Endodermal cell (in vitro differentiated cells): ENCODE data around the gene TEX14. TPM values are rescaled to one million over a fixed set of nuclear protein-coding genes. Genes with fewer than 3 reads are reported as not detected.
"Not testable (repeated sequence)": the region's sequence is repeated elsewhere in the genome, so short reads cannot be mapped to it uniquely, and the experiment has no call there.

ENCODE experiments used
- DNase-seq: peaks from one replicate; pipeline ENCODE4 v3.0.0-alpha.2; 2017
- H3K27ac ChIP-seq: 2 replicates; pipeline ENCODE4 v1.5.1; 2013; ENCODE audit warnings: mild to moderate bottlenecking, low read depth, low read length, moderate library complexity
- H3K27me3 ChIP-seq: 2 replicates; pipeline ENCODE4 v1.6.1; 2013; ENCODE audit warnings: mild to moderate bottlenecking, low read length, moderate library complexity; ENCODE audit not compliant: insufficient read depth, control insufficient read depth, poor library complexity, severe bottlenecking
- H3K36me3 ChIP-seq: 2 replicates; pipeline ENCODE4 v1.7.0; 2013; ENCODE audit warnings: mild to moderate bottlenecking, low read length, moderate library complexity; ENCODE audit not compliant: control insufficient read depth, insufficient read depth
- H3K4me1 ChIP-seq: one replicate; pipeline ENCODE4 v1.7.0; 2013; ENCODE audit warnings: low read length; ENCODE audit not compliant: control insufficient read depth, insufficient read depth
- H3K4me3 ChIP-seq: 2 replicates; pipeline ENCODE4 v1.5.1; 2013; ENCODE audit warnings: mild to moderate bottlenecking, low read length, moderate library complexity
- H3K9ac ChIP-seq: 2 replicates; pipeline ENCODE4 v1.6.1; 2013; ENCODE audit warnings: mild to moderate bottlenecking, low read length, moderate library complexity; ENCODE audit not compliant: poor library complexity, severe bottlenecking; ENCODE audit errors: extremely low read depth
- H3K9me3 ChIP-seq: 2 replicates; pipeline ENCODE4 v1.6.1; 2013; ENCODE audit warnings: mild to moderate bottlenecking, low read length, moderate library complexity; ENCODE audit not compliant: control insufficient read depth
- H3K27ac Mint-ChIP-seq: 2 replicates; pipeline ENCODE4 v1.8.0; 2020; ENCODE audit warnings: mixed read lengths
- H3K27me3 Mint-ChIP-seq: 2 replicates; pipeline ENCODE4 v1.8.0; 2021; ENCODE audit warnings: mild to moderate bottlenecking, mixed read lengths; ENCODE audit not compliant: insufficient read depth
- H3K36me3 Mint-ChIP-seq: 2 replicates; pipeline ENCODE4 v1.8.0; 2020; ENCODE audit warnings: low read depth, mixed read lengths
- H3K4me1 Mint-ChIP-seq: 2 replicates; pipeline ENCODE4 v1.8.0; 2020; ENCODE audit warnings: mixed read lengths
- H3K4me3 Mint-ChIP-seq: 2 replicates; pipeline ENCODE4 v1.8.0; 2020; ENCODE audit warnings: mild to moderate bottlenecking, moderate library complexity, mixed read lengths
- H3K9me3 Mint-ChIP-seq: 2 replicates; pipeline ENCODE4 v1.8.0; 2020; ENCODE audit warnings: mild to moderate bottlenecking, mixed read lengths
- WGBS, 2 experiments: methylation state at CpG; one replicate each; pipeline versions ENCODE4 v1.1.5 to v1.1.7; 2013; ENCODE audit warnings: missing lambda C conversion rate in 2 of 2, mixed read lengths in 1 of 2; ENCODE audit not compliant: insufficient coverage in 1 of 2, insufficient read length in 1 of 2; 5-methylcytosine and 5-hydroxymethylcytosine counted together
- total RNA-seq, 2 donors: library from RNA; stranded (reverse); fragmentation: NEBNext Ultra II Directional in 1 of 2; extraction: Animal tissue kit (Norgen Biotek cat#: 25700) in 1 of 2; gene quantifications; 2 replicates in 1 of 2; 3 replicates in 1 of 2; pipeline ENCODE4 v1.2.1, GENCODE V29; 2021
- TF ChIP-seq, protein P1 (sequence below): fragments of 200-600 bp; sonication (generic); conservative IDR thresholded peaks from 2 replicates; pipeline ENCODE4 v1.5.0; 2021; ENCODE audit warnings: antibody characterized with exemption, mild to moderate bottlenecking

Gene TEX14
- total RNA-seq, 2 donors from 2014 or later = 0.09 to 0.18 TPM

DNA sequence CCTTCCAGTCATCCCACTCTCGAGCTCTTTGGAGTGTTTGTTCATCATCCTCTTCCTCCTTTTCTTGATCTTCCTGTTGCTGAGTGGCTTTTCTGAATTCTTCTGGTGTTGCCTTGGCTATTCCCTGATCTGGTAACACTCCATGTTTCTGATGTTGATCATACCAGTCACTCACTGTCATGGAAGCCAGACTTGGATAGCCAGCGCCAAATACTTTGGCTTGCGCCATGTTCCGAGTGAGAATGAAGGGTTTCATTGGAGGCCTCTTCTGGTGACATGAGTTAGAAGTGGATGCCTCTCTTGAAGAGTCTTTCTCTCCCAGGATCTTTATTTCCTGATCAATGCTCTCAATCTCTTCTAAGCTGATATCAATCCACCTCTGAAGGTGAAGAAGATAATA, 31.2 kb downstream of the TEX14 start:
- H3K4me3 Mint-ChIP-seq = peak overlapping the region; percentile 2
- Histone ChIP-seq H3K4me3 (no peak overlapping the region), H3K27me3 (no peaks in the 10 kb centered on the region), H3K27ac (no peak overlapping the region), H3K9ac (no peak overlapping the region), H3K4me1 (no peaks in the 10 kb centered on the region), H3K36me3 (no peaks in the 10 kb centered on the region), H3K9me3 (no peaks in the 10 kb centered on the region)
- H3K36me3 Mint-ChIP-seq = no peaks in the 10 kb centered on the region
- no peak overlapping the region for H3K27ac Mint-ChIP-seq
- TF ChIP-seq, protein P1, sequence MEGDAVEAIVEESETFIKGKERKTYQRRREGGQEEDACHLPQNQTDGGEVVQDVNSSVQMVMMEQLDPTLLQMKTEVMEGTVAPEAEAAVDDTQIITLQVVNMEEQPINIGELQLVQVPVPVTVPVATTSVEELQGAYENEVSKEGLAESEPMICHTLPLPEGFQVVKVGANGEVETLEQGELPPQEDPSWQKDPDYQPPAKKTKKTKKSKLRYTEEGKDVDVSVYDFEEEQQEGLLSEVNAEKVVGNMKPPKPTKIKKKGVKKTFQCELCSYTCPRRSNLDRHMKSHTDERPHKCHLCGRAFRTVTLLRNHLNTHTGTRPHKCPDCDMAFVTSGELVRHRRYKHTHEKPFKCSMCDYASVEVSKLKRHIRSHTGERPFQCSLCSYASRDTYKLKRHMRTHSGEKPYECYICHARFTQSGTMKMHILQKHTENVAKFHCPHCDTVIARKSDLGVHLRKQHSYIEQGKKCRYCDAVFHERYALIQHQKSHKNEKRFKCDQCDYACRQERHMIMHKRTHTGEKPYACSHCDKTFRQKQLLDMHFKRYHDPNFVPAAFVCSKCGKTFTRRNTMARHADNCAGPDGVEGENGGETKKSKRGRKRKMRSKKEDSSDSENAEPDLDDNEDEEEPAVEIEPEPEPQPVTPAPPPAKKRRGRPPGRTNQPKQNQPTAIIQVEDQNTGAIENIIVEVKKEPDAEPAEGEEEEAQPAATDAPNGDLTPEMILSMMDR = no peak
- peaks cover 4% of the 10 kb centered on the region for H3K4me1 Mint-ChIP-seq
- no peak for DNase-seq
- H3K27me3 Mint-ChIP-seq = no peaks in the 10 kb centered on the region
- 93 to 100% methylated on average over 3 to 4 of the region's 4 CpGs for WGBS, 2 experiments
- peaks cover 3% of the 10 kb centered on the region for H3K9me3 Mint-ChIP-seq

DNA sequence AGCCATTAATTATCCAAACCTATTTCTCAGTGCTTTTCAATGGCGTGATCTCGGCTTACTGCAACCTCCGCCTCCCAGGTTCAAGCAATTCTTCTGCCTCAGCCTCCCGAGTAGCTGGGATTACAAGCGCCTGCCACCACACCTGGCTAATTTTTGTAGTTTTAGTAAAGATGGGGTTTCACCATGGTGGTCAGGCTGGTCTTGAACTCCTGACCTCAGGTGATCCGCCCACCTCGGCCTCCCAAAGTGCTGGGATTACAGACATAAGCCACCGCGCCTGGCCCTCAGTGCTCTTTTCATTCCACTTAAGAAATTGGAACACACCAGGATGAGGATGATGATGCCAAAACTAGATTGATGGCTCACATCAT, 32.1 kb downstream of the TEX14 start:
- Histone ChIP-seq H3K9ac (peak overlapping the region; percentile 98), H3K4me3 (peak overlapping the region; percentile 74)
- not testable (repeated sequence) for H3K36me3 ChIP-seq, H3K27me3 Mint-ChIP-seq, H3K36me3 Mint-ChIP-seq, H3K27me3 ChIP-seq, H3K9me3 ChIP-seq, H3K27ac ChIP-seq, H3K4me1 Mint-ChIP-seq, H3K9me3 Mint-ChIP-seq, DNase-seq, H3K4me1 ChIP-seq
- peak overlapping the region; percentile 100 for H3K27ac Mint-ChIP-seq
- 82 to 83% methylated on average over 5 to 9 of the region's 9 CpGs for WGBS, 2 experiments
- peak overlapping the region; percentile 48 for H3K4me3 Mint-ChIP-seq

GRCh38 chr17:58658804-58659713, 32.8 kb downstream of the TEX14 start:
- Mint-ChIP-seq H3K27ac (peak overlapping the region; percentile 100), H3K36me3 (no peaks in the 10 kb centered on the region), H3K9me3 (peaks cover 3% of the 10 kb centered on the region), H3K4me1 (peaks cover 4% of the 10 kb centered on the region), H3K4me3 (peak overlapping the region; percentile 48), H3K27me3 (no peaks in the 10 kb centered on the region)
- Histone ChIP-seq H3K4me3 (peak overlapping the region; percentile 74), H3K36me3 (no peaks in the 10 kb centered on the region), H3K27ac (peak overlapping the region; percentile 100), H3K27me3 (no peaks in the 10 kb centered on the region), H3K9ac (peak overlapping the region; percentile 98), H3K4me1 (no peaks in the 10 kb centered on the region), H3K9me3 (no peaks in the 10 kb centered on the region)
- peak; percentile 97 for DNase-seq
- TF ChIP-seq, protein P1 = no peak
- 2 to 5% methylated on average over 12 to 38 of the region's 38 CpGs for WGBS, 2 experiments

- peak overlapping the region; percentile 100 for H3K27ac ChIP-seq
- H3K27ac Mint-ChIP-seq = peak overlapping the region; percentile 62
- not testable (repeated sequence) for H3K27me3 Mint-ChIP-seq, H3K4me1 Mint-ChIP-seq, H3K27me3 ChIP-seq, H3K36me3 ChIP-seq, H3K4me1 ChIP-seq, H3K9me3 ChIP-seq, H3K36me3 Mint-ChIP-seq, H3K9ac ChIP-seq, H3K9me3 Mint-ChIP-seq, H3K4me3 ChIP-seq
- WGBS, 2 experiments = 60 to 62% methylated on average over 9 to 10 of the region's 10 CpGs
- DNase-seq = peak; percentile 63
- H3K4me3 Mint-ChIP-seq = peak overlapping the region; percentile 48
Measured at GRCh38 chr17:58657962-58658803, 33.7 kb downstream of the TEX14 start.
